Measurements from ENCODE around the gene SCAI. TPM values are rescaled to one million over a fixed set of nuclear protein-coding genes. Genes with fewer than 3 reads are reported as not detected.
A peak's percentile ranks its signal among the peaks of the same experiment; 100 is the strongest.
"Not testable (repeated sequence)": the region's sequence is repeated elsewhere in the genome, so short reads cannot be mapped to it uniquely, and the experiment has no call there.

Gene SCAI
- total RNA-seq, 2 donors from 2014 or later: 14.5 to 16.9 TPM

DNA sequence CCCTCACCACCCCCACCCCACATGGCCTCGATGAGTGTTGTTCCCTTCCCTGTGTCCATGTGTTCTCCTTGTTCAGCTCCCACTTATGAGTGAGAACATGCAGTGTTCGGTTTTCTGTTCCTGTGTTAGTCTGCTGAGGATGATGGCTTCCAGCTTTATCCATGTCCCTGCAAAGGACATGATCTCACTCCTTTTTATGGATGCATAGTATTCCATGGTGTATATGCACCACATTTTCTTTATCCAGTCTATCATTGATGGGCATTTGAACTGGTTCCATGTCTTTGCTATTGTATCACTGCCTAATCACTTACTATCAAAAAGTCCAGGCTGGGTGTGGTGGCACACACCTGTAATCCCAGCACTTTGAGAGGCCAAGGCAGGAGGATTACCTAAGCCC, 24.6 kb downstream of the SCAI start:
- not testable (repeated sequence) for H3K9me3 Mint-ChIP-seq; H3K4me3 Mint-ChIP-seq; H3K27me3 Mint-ChIP-seq (ENCODE audit: low read depth); H3K27ac Mint-ChIP-seq; ATAC-seq (replicated peaks in 1 of 2); H3K36me3 Mint-ChIP-seq (ENCODE audit: insufficient read depth in 2 of 2); DNase-seq
- H3K4me1 Mint-ChIP-seq (ENCODE audit: low read depth): peaks cover 25% of the 10 kb centered on the region

DNA sequence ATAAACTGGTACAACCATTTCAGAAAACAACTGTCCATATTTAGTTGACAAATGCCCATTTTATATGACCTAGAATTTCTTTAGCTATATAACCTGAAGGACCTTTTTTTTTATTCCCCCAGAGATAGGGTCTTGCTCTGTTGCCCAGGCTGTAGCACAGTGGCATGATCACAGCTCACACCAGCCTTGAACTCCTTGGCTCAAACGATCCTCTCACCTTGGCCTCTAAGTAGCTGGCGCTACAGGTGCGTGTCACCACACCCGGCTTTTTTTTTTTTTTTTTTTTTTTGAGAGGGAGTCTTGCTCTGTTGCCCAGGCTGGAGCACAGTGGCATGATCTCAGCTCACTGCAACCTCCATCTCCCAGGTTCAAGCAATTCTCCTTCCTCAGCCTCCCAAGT, 28.8 kb downstream of the SCAI start:
- not testable (repeated sequence) for H3K36me3 Mint-ChIP-seq (ENCODE audit: insufficient read depth in 2 of 2); H3K4me1 Mint-ChIP-seq (ENCODE audit: low read depth)

DNA sequence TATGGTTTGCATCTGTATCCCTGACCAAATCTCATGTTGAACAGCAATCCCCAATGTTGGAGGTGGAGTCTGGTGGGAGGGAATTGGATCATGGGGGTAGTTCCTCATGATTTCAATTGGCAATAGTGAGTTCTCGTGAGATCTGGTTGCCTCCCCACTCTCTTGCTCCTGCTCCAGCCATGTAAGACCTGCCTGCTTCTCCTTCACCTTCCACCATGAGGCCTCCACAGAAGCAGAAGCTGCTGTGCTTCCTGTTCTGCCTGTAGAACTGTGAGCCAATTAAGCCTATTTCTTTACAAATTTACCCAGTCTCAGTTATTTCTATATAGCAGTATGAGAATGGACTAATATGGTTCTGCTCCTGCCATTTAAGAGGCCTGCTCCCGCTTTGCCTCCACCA, 32.9 kb downstream of the SCAI start:
- Mint-ChIP-seq H3K4me3 (no peak overlapping the region), H3K9me3 (peaks cover 3 to 6% of the 10 kb centered on the region in 2 donors), H3K36me3 (ENCODE audit: insufficient read depth in 2 of 2) (peaks cover 5% of the 10 kb centered on the region in 2 donors), H3K27ac (no peak overlapping the region), H3K4me1 (ENCODE audit: low read depth) (no peaks in the 10 kb centered on the region), H3K27me3 (ENCODE audit: low read depth) (no peaks in the 10 kb centered on the region)
- ATAC-seq (replicated peaks in 1 of 2) (no peak), DNase-seq (no peak)

More for the DNA sequence above, 28.8 kb downstream of the SCAI start:
- not testable (repeated sequence) for ATAC-seq (replicated peaks in 1 of 2); H3K9me3 Mint-ChIP-seq; H3K27ac Mint-ChIP-seq; H3K27me3 Mint-ChIP-seq (ENCODE audit: low read depth); DNase-seq; H3K4me3 Mint-ChIP-seq

DNA sequence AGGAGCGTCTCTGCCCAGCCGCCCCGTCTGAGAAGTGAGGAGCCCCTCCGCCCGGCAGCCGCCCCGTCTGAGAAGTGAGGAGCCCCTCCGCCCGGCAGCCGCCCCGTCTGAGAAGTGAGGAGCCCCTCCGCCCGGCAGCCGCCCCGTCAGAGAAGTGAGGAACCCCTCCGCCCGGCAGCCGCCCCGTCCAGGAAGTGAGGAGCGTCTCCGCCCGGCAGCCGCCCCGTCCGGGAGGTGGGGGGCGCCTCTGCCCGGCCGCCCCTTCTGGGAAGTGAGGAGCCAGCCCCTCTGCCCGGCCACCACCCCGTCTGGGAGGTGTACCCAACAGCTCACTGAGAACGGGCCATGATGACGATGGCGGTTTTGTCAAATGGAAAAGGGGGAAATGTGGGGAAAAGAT, 34.8 kb downstream of the SCAI start:
- H3K4me1 Mint-ChIP-seq (ENCODE audit: low read depth); DNase-seq; H3K27me3 Mint-ChIP-seq (ENCODE audit: low read depth); H3K27ac Mint-ChIP-seq; ATAC-seq (replicated peaks in 1 of 2); H3K36me3 Mint-ChIP-seq (ENCODE audit: insufficient read depth in 2 of 2); H3K4me3 Mint-ChIP-seq; H3K9me3 Mint-ChIP-seq: not testable (repeated sequence)

DNA sequence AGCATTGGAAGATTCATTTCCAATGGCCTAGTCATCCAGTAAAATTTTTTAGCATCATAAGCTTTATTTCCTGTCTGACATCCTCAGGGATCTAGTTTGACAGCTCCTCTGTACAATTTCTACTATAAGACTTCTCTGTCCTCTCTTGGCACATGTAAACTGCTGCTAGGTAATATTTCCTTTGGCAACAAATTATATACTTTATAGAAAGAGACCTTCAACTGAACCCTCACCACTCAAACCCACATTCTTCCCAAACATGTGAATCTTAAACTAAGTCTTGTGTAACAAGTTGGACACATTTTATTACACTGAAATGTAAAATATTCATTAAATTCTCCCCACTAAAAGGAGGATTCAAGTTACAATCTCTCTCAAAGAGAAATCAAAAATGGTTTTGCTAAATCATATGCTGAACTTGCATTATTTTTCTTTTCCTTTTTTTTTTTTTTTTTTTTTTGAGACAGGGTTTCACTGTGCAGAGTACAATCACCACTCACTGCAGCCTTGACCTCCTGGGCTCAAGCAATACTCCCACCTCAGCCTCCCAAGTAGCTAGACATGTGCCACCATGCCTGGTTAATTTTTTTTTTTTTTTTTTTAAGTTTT, 36.9 kb downstream of the SCAI start:
- H3K4me1 Mint-ChIP-seq (ENCODE audit: low read depth): peaks cover 7% of the 10 kb centered on the region
- no peak overlapping the region for H3K4me3 Mint-ChIP-seq
- no peaks in the 10 kb centered on the region for H3K36me3 Mint-ChIP-seq (ENCODE audit: insufficient read depth in 2 of 2)
- no peaks in the 10 kb centered on the region for H3K27me3 Mint-ChIP-seq (ENCODE audit: low read depth)
- DNase-seq (no peak), ATAC-seq (replicated peaks in 1 of 2) (no peak)
- no peak overlapping the region for H3K27ac Mint-ChIP-seq
- no peaks in the 10 kb centered on the region for H3K9me3 Mint-ChIP-seq

DNA sequence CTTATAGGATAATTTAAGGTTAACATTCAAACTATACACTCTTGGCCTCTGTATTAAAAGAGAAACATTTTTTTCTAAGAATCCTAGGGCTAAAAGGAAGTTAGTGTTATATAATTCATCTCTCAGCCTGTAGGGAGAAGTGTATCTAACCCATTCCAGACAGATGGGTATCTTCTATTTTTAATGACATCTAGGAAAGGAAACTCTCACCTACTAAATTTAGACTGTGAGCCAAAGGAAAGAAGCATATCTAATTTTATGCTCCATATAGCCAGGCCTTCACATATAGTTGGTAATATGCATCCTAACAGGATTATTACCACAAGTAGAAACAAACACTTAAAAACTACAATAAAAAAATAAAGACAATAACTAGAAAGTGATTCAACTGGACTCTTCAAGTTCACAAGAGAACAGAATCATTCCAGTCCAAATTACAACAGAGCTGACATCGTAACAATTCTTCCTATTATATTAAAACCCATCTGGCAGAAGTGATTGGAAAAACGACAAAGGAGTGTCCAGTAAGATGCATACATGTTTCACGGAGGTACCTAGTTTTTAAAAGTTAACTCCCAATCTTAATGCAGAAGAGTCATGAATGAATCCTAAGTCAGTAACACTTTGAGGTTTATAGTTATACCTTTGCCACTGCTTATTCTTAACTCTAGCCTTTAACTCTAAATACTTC, 39.4 kb downstream of the SCAI start:
- Mint-ChIP-seq H3K36me3 (ENCODE audit: insufficient read depth in 2 of 2) (no peaks in the 10 kb centered on the region), H3K4me1 (ENCODE audit: low read depth) (peaks cover 7% of the 10 kb centered on the region), H3K27ac (no peak overlapping the region), H3K9me3 (no peaks in the 10 kb centered on the region), H3K27me3 (ENCODE audit: low read depth) (no peaks in the 10 kb centered on the region), H3K4me3 (no peak overlapping the region)
- no peak for ATAC-seq (replicated peaks in 1 of 2)
- no peak for DNase-seq

DNA sequence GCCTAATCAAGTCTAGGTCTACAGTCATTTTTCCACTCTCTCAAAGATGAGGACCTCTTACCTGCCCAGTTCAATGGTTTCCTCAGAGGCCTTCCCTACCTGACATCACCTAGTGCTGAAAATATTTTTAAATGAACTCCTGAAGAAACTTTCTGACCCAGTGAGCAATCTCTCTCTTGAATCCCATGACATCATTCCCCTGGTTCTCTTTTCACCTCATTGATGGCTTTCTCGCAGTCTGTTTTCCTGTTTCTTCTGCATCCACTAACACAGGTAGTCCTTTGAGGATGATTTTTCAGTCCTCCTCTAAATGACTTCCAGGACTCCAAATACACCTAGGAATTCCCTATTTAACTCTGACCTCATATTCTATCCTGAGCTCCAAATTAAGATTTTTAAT, 40.3 kb downstream of the SCAI start:
- Mint-ChIP-seq H3K27me3 (ENCODE audit: low read depth) (no peaks in the 10 kb centered on the region), H3K4me1 (ENCODE audit: low read depth) (peaks cover 7% of the 10 kb centered on the region), H3K4me3 (no peak overlapping the region), H3K9me3 (no peaks in the 10 kb centered on the region), H3K27ac (no peak overlapping the region), H3K36me3 (ENCODE audit: insufficient read depth in 2 of 2) (no peaks in the 10 kb centered on the region)
- DNase-seq (no peak), ATAC-seq (replicated peaks in 1 of 2) (no peak)

DNA sequence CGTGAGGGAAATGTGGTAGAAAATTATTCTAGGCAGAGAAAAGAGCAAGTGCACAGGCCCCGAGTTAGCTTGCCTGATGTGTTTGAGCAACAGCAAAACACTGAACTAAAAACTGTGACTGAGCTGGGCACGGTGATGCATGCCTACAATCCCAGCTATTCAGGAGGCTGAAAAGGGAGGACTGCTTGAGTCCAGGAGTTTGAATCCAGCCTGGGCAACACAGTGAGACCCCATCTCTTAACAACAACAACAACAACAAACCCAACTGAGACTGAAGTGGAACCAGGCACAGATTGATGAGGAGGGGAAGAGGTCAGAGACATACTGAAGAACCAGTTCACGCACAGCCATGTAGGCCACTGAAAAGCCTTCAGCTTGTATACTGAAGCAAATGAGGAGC, 42.5 kb downstream of the SCAI start:
- H3K4me3 Mint-ChIP-seq: no peak overlapping the region
- ATAC-seq (replicated peaks in 1 of 2): no peak
- peaks cover 0 to 3% of the 10 kb centered on the region in 2 donors for H3K9me3 Mint-ChIP-seq
- peaks cover 5 to 6% of the 10 kb centered on the region in 2 donors for H3K36me3 Mint-ChIP-seq (ENCODE audit: insufficient read depth in 2 of 2)
- no peak for DNase-seq
- H3K4me1 Mint-ChIP-seq (ENCODE audit: low read depth): peaks cover 7% of the 10 kb centered on the region
- no peak overlapping the region for H3K27ac Mint-ChIP-seq
- no peaks in the 10 kb centered on the region for H3K27me3 Mint-ChIP-seq (ENCODE audit: low read depth)

DNA sequence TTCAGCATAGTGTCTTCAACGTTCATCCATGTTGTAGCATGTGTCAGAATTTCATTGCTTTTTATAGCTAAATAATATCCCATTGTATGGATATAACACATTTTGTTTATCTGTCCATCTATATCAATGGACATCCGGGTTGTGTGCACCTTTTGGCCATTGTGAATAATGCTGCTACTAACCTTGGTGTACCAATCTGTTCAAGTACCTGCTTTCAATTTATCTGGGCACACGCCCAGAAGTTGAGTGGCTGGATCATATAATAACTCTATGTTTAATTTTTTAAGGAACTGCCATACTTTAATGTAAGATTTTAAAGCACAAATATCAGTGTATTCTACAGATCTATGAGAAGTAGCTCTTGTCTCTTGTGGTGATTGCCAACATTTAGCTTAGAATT, 43.5 kb downstream of the SCAI start:
- Mint-ChIP-seq H3K36me3 (ENCODE audit: insufficient read depth in 2 of 2) (peaks cover 8 to 12% of the 10 kb centered on the region in 2 donors), H3K27ac (no peak overlapping the region), H3K4me1 (ENCODE audit: low read depth) (peaks cover 7% of the 10 kb centered on the region), H3K4me3 (no peak overlapping the region), H3K27me3 (ENCODE audit: low read depth) (no peaks in the 10 kb centered on the region), H3K9me3 (peaks cover 2 to 3% of the 10 kb centered on the region in 2 donors)
- DNase-seq (no peak), ATAC-seq (replicated peaks in 1 of 2) (no peak)

DNA sequence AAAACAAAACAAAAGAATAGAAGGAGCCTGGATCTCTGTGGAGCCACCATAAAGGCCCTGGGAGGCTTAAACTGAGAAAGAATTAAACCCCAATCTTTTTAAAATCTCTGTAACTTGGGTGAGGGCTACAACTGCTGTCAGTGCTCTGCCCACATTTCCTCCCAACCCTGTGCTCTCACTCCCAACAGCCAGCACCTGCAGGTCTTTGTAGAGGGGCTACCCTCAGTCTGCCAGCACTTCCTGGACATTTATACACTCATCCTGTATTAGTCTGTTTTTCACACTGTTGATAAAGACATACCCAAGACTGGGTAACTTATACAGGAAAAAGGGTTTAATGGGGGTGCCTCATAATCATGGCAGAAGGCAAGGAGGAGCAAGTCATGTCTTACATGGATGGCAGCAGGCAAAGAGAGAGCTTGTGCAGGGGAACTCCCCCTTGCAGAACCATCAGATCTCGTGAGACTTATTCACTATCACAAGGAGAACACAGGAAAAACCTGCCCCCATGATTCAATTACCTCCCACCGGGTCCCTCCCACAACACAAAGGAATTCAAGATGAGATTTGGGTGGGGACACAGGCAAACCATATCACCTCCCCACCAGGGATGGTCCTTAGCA, 47.4 kb downstream of the SCAI start:
- ATAC-seq (replicated peaks in 1 of 2): no peak
- Mint-ChIP-seq H3K27me3 (ENCODE audit: low read depth) (no peaks in the 10 kb centered on the region), H3K36me3 (ENCODE audit: insufficient read depth in 2 of 2) (peaks cover 10 to 17% of the 10 kb centered on the region in 2 donors), H3K9me3 (peaks cover 3% of the 10 kb centered on the region in 2 donors), H3K4me1 (ENCODE audit: low read depth) (no peaks in the 10 kb centered on the region), H3K4me3 (no peak overlapping the region), H3K27ac (no peak overlapping the region)
- no peak for DNase-seq

DNA sequence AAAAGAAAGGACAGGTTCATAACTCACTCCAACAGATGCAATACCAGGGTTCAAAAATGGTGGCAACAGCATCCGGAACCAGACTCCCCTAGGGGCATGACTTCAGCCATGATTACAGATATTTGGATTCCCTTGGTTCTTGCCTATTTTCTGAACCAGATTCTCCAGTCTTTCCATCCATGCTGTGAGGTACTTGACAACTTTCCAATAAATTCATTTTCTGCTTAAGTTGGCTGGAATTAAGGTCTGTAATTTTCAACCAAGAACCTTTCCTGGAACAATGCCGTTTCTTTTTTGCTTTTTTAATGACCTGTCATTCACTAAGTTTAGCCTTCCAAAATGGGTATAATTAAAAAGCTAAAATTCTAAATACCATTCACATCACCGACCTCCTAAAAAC, 52.2 kb downstream of the SCAI start:
- ATAC-seq (replicated peaks in 1 of 2): no peak
- H3K4me1 Mint-ChIP-seq (ENCODE audit: low read depth): peaks cover 17% of the 10 kb centered on the region
- no peak for DNase-seq
- H3K27ac Mint-ChIP-seq: no peak overlapping the region
- H3K27me3 Mint-ChIP-seq (ENCODE audit: low read depth): no peaks in the 10 kb centered on the region
- peaks cover 0 to 3% of the 10 kb centered on the region in 2 donors for H3K9me3 Mint-ChIP-seq
- H3K4me3 Mint-ChIP-seq: no peak overlapping the region
- H3K36me3 Mint-ChIP-seq (ENCODE audit: insufficient read depth in 2 of 2): peaks cover 7 to 11% of the 10 kb centered on the region in 2 donors

DNA sequence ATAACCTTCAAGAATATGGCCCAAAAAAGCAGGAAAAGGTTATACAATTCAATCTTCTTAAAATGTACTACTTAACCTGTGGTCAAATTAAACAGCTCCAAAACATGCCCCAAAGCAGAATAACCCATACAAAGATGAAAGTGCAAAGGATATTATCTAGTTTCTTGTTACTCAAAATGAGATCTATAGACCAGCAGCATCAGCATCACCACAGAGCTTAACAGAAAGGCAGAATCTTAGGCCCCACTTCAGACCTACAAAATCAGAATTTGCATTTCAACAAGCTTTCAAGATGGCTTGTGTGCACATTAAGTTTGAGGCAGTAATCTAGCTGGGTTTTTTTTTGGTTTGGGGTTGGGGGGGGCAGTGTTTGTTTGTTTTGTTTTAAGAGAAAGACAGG, 54.0 kb downstream of the SCAI start:
- peaks cover 17% of the 10 kb centered on the region for H3K4me1 Mint-ChIP-seq (ENCODE audit: low read depth)

DNA sequence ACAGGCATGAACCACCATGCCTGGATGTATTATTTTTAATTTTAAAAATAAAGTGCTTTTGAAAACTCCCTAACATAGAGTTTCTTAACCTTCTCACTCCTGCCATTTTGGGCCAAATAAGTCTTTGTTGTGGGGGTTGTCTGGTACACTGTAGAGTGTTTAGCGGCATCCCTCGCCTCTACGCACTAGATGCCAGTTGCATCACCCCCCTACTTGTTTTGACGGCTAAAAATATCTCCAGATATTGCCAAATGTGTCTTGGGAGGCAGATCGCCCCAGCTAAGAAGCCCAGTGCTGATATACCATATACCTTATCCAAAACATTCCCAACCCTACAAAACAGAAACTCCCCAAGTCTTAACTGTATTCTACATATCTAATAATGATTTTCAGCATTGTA, 54.6 kb downstream of the SCAI start:
- no peaks in the 10 kb centered on the region for H3K27me3 Mint-ChIP-seq (ENCODE audit: low read depth)
- ATAC-seq (replicated peaks in 1 of 2): no peak
- DNase-seq: no peak
- peaks cover 2 to 3% of the 10 kb centered on the region in 2 donors for H3K36me3 Mint-ChIP-seq (ENCODE audit: insufficient read depth in 2 of 2)
- peak overlapping the region; percentile 43 for H3K27ac Mint-ChIP-seq
- H3K4me1 Mint-ChIP-seq (ENCODE audit: low read depth): peaks cover 17% of the 10 kb centered on the region
- peaks cover 0 to under 1% of the 10 kb centered on the region in 2 donors for H3K9me3 Mint-ChIP-seq
- H3K4me3 Mint-ChIP-seq: no peak overlapping the region

More for the DNA sequence above, 54.0 kb downstream of the SCAI start:
- DNase-seq: peak in 1 of 2 donors; percentile 1
- peaks cover 2 to 6% of the 10 kb centered on the region in 2 donors for H3K36me3 Mint-ChIP-seq (ENCODE audit: insufficient read depth in 2 of 2)
- peaks cover 0 to 1% of the 10 kb centered on the region in 2 donors for H3K9me3 Mint-ChIP-seq
- ATAC-seq (replicated peaks in 1 of 2): peak; percentile 77 to 83
- no peak overlapping the region for H3K4me3 Mint-ChIP-seq
- peak overlapping the region; percentile 43 for H3K27ac Mint-ChIP-seq
- H3K27me3 Mint-ChIP-seq (ENCODE audit: low read depth): no peaks in the 10 kb centered on the region

Measured in activated T-cell treated with anti-CD3 and anti-CD28 coated beads, Interleukin-2, amount 50 U/mL, for 72 hours (primary cell).